ENCODE measurements around the gene WSCD2.

DNA sequence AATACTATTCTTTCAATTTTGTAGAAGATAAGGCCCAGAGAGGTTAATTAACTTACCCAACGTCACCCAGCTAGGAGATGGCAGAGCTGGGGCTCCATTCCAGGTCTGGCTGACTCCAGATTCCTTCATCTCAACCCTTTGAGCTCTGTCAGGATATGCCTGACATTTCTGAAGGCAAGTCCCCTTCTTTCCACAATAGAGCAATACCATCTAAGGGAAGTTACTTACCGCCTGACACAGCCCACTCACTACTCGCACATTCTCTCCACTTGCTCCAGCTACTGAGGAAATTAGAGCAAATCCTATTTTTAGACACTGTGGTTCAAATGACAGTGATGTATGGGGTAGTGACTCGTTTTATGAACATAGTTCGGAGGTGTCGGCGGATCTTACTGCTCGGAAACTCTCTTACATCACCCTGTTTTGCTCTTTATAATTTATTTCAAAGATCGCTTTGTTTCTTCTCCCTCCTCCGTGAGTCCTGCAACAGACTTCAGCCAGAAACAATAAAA lies 2.0 kb upstream of the WSCD2 start:
- TF ChIP-seq, protein P1, sequence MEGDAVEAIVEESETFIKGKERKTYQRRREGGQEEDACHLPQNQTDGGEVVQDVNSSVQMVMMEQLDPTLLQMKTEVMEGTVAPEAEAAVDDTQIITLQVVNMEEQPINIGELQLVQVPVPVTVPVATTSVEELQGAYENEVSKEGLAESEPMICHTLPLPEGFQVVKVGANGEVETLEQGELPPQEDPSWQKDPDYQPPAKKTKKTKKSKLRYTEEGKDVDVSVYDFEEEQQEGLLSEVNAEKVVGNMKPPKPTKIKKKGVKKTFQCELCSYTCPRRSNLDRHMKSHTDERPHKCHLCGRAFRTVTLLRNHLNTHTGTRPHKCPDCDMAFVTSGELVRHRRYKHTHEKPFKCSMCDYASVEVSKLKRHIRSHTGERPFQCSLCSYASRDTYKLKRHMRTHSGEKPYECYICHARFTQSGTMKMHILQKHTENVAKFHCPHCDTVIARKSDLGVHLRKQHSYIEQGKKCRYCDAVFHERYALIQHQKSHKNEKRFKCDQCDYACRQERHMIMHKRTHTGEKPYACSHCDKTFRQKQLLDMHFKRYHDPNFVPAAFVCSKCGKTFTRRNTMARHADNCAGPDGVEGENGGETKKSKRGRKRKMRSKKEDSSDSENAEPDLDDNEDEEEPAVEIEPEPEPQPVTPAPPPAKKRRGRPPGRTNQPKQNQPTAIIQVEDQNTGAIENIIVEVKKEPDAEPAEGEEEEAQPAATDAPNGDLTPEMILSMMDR (IDR thresholded peaks at IDR 0.05) = no peak
- no peak for TF ChIP-seq POLR2A (IDR thresholded peaks at IDR 0.05)

Data from prostate gland (tissue), 2 donors.